ENCODE results near the gene PTCH1. TPM values are rescaled to one million over a fixed set of nuclear protein-coding genes. Genes with fewer than 3 reads are reported as not detected.

Gene PTCH1
- total RNA-seq, 1 experiment from 2014 or later, result 15.2 TPM

- Histone ChIP-seq H3K36me3 (ENCODE audit: control insufficient read depth in 1 of 2, insufficient read depth in 2 of 2, low read length in 2 of 2) (peaks cover 0 to 4% of the 10 kb centered on the region in 2 experiments; a peak in 1 of 4 replicates), H3K9ac (ENCODE audit: low read length) (no peak overlapping the region), H3K27me3 (ENCODE audit: insufficient read depth, low read length) (no peaks in the 10 kb centered on the region), H4K20me1 (ENCODE audit: insufficient read depth) (no peaks in the 10 kb centered on the region), H3K4me2 (ENCODE audit: low read length) (no peak overlapping the region), H3K27ac (ENCODE audit: low read depth, low read length) (no peak overlapping the region), H3K4me1 (ENCODE audit: control insufficient read depth in 1 of 2, insufficient read depth in 2 of 2, low read length in 2 of 2) (no peaks in the 10 kb centered on the region; a peak in 2 of 4 replicates), H3K79me2 (ENCODE audit: insufficient read depth, low read length) (no peaks in the 10 kb centered on the region), H3K9me2 (ENCODE audit: insufficient read depth) (no peaks in the 10 kb centered on the region), H3K9me3 (ENCODE audit: control insufficient read depth in 1 of 2, insufficient read depth in 1 of 2, low read depth in 1 of 2, low read length in 2 of 2) (no peaks in the 10 kb centered on the region), H3K4me3 (replicated peaks in 1 of 2; ENCODE audit: low read depth in 1 of 2, low read length in 2 of 2) (no peak overlapping the region), H2AFZ (ENCODE audit: low read depth, low read length, poor library complexity, severe bottlenecking) (no peak overlapping the region)
- ATAC-seq (no peak), DNase-seq (ENCODE audit: low read depth, low spot score) (no peak)
- intact Hi-C loops (cut with micrococcal nuclease), result no loop called here
- POLR2A ChIA-PET, result no interaction called here
- CTCF ChIA-PET, result no interaction called here
- no TSS peak for BruUV-seq (replicated peaks)
- RAD21 ChIA-PET (ENCODE audit: low non-redundant PET in 1 of 2, low total read pairs in 2 of 2, uncharacterized antibody in 2 of 2, unreplicated experiment in 2 of 2), result no interaction called here
- TF ChIP-seq SRF (IDR thresholded peaks at IDR 0.05; ENCODE audit: low read depth) (no peak), POLR2AphosphoS5 (IDR thresholded peaks at IDR 0.05; ENCODE audit: low read depth, low read length) (no peak), JUND (IDR thresholded peaks at IDR 0.05) (no peak), ATF3 (IDR thresholded peaks at IDR 0.05) (no peak), FOSL1 (IDR thresholded peaks at IDR 0.05; ENCODE audit: low read depth) (no peak), CBX3 (IDR thresholded peaks at IDR 0.05; ENCODE audit: low read depth) (no peak), YY1 (IDR thresholded peaks at IDR 0.05; ENCODE audit: extremely low read depth, insufficient replicate concordance, low read depth, low read length) (no peak), EGR1 (IDR thresholded peaks at IDR 0.05; ENCODE audit: low read depth) (no peak), TCF7L2 (IDR thresholded peaks at IDR 0.05; ENCODE audit: borderline replicate concordance, extremely low read depth, insufficient read depth, insufficient read length) (no peak), REST (IDR thresholded peaks at IDR 0.05; ENCODE audit: low read depth) (no peak), SIN3A (IDR thresholded peaks at IDR 0.05; ENCODE audit: low read depth) (no peak), ELF1 (IDR thresholded peaks at IDR 0.05; ENCODE audit: borderline replicate concordance, low read depth) (no peak), SP1 (IDR thresholded peaks at IDR 0.05; ENCODE audit: low read depth) (no peak), EZH2 (IDR thresholded peaks at IDR 0.05) (no peak), ZBTB33 (IDR thresholded peaks at IDR 0.05; ENCODE audit: extremely low read depth, insufficient replicate concordance, low read length) (no peak), ZFX (IDR thresholded peaks at IDR 0.05) (no peak), RAD21 (IDR thresholded peaks at IDR 0.05; ENCODE audit: low read depth) (no peak)
These were observed 67.8 kb downstream of the PTCH1 start for GRCh38 chr9:95449016-95449415.

Measured in HCT116 (cell line).